ENCODE data around the gene MEOX1. TPM values are rescaled to one million over a fixed set of nuclear protein-coding genes. Genes with fewer than 3 reads are reported as not detected.

MEOX1 gene
- total RNA-seq, 2 experiments from 2014 or later: 0.41 to 0.50 TPM

GRCh38 chr17:43611230-43611969 is 50.3 kb downstream of the MEOX1 start:
- no peak for DNase-seq
- no peaks in the 10 kb centered on the region for H3K36me3 Mint-ChIP-seq (ENCODE audit: low read depth)

GRCh38 chr17:43609613-43610385 is 51.9 kb downstream of the MEOX1 start:
- DNase-seq: no peak
- Histone ChIP-seq H3K27me3 (ENCODE audit: control insufficient read depth in 1 of 2, insufficient read depth in 2 of 2, low read length in 2 of 2) (no peaks in the 10 kb centered on the region), H3K4me3 (ENCODE audit: low read length) (no peak overlapping the region), H3K27ac (ENCODE audit: low read depth in 1 of 2, low read length in 2 of 2) (no peak overlapping the region), H3K9me3 (ENCODE audit: control insufficient read depth in 1 of 2, insufficient read depth in 1 of 2, low read length in 2 of 2) (no peaks in the 10 kb centered on the region), H3K4me1 (ENCODE audit: insufficient read depth, low read length) (no peaks in the 10 kb centered on the region), H3K36me3 (ENCODE audit: insufficient read depth, low read length) (no peaks in the 10 kb centered on the region)
- H3K4me3 Mint-ChIP-seq: no peak overlapping the region
- POLR2A ChIA-PET: no interaction called here
- peaks cover 4% of the 10 kb centered on the region for H3K27me3 Mint-ChIP-seq
- H3K36me3 Mint-ChIP-seq (ENCODE audit: low read depth): no peaks in the 10 kb centered on the region
- no peak overlapping the region for H3K27ac Mint-ChIP-seq
- no peaks in the 10 kb centered on the region for H3K9me3 Mint-ChIP-seq
- TF ChIP-seq CTCF (IDR thresholded peaks at IDR 0.05): no peak
- intact Hi-C loops (cut with DNase I, micrococcal nuclease): no loop called here
- CTCF ChIA-PET: interaction anchor here (0.6 to 1.6 kb wide), 2 partner anchors 33 to 185 kb away, joined by 3 read pairs; no protein-coding TSS in a partner anchor
- no peak for ATAC-seq (ENCODE audit: poor library complexity)
- no peaks in the 10 kb centered on the region for H3K4me1 Mint-ChIP-seq (ENCODE audit: low read depth)

More at GRCh38 chr17:43611230-43611969, 50.3 kb downstream of the MEOX1 start:
- Histone ChIP-seq H3K4me1 (ENCODE audit: insufficient read depth, low read length) (no peaks in the 10 kb centered on the region), H3K27me3 (ENCODE audit: control insufficient read depth in 1 of 2, insufficient read depth in 2 of 2, low read length in 2 of 2) (no peaks in the 10 kb centered on the region), H3K9me3 (ENCODE audit: control insufficient read depth in 1 of 2, insufficient read depth in 1 of 2, low read length in 2 of 2) (no peaks in the 10 kb centered on the region), H3K4me3 (ENCODE audit: low read length) (no peak overlapping the region), H3K36me3 (ENCODE audit: insufficient read depth, low read length) (no peaks in the 10 kb centered on the region), H3K27ac (ENCODE audit: low read depth in 1 of 2, low read length in 2 of 2) (no peak overlapping the region)
- no peak overlapping the region for H3K27ac Mint-ChIP-seq
- no peak for TF ChIP-seq CTCF (IDR thresholded peaks at IDR 0.05)
- H3K4me3 Mint-ChIP-seq: no peak overlapping the region
- H3K9me3 Mint-ChIP-seq: no peaks in the 10 kb centered on the region
- no peaks in the 10 kb centered on the region for H3K4me1 Mint-ChIP-seq (ENCODE audit: low read depth)
- no peak for ATAC-seq (ENCODE audit: poor library complexity)
- no peaks in the 10 kb centered on the region for H3K27me3 Mint-ChIP-seq
- ChIA-PET CTCF (no interaction called here), POLR2A (no interaction called here)
- intact Hi-C loops (cut with DNase I, micrococcal nuclease): no loop called here

GRCh38 chr17:43608313-43608712 is 53.4 kb downstream of the MEOX1 start:
- Mint-ChIP-seq H3K27me3 (peaks cover 4% of the 10 kb centered on the region), H3K27ac (no peak overlapping the region), H3K9me3 (no peaks in the 10 kb centered on the region), H3K4me1 (ENCODE audit: low read depth) (no peaks in the 10 kb centered on the region), H3K4me3 (no peak overlapping the region), H3K36me3 (ENCODE audit: low read depth) (no peaks in the 10 kb centered on the region)
- ChIA-PET CTCF (interaction anchor here (1.6 kb wide), 1 partner anchor 31 kb away, joined by 3 read pairs; no protein-coding TSS in a partner anchor), POLR2A (no interaction called here)
- Histone ChIP-seq H3K4me3 (ENCODE audit: low read length) (no peak overlapping the region), H3K36me3 (ENCODE audit: insufficient read depth, low read length) (no peaks in the 10 kb centered on the region), H3K9me3 (ENCODE audit: control insufficient read depth in 1 of 2, insufficient read depth in 1 of 2, low read length in 2 of 2) (no peaks in the 10 kb centered on the region), H3K27me3 (ENCODE audit: control insufficient read depth in 1 of 2, insufficient read depth in 2 of 2, low read length in 2 of 2) (no peaks in the 10 kb centered on the region), H3K4me1 (ENCODE audit: insufficient read depth, low read length) (no peaks in the 10 kb centered on the region), H3K27ac (ENCODE audit: low read depth in 1 of 2, low read length in 2 of 2) (no peak overlapping the region)
- no peak for TF ChIP-seq CTCF (IDR thresholded peaks at IDR 0.05)
- peak in 2 of 14 experiments; percentile 37 to 58 for DNase-seq
- peak; percentile 32 for ATAC-seq (ENCODE audit: poor library complexity)
- intact Hi-C loops (cut with DNase I, micrococcal nuclease): no loop called here
